ENCODE data around the gene C17orf50.

C17orf50 gene

DNA sequence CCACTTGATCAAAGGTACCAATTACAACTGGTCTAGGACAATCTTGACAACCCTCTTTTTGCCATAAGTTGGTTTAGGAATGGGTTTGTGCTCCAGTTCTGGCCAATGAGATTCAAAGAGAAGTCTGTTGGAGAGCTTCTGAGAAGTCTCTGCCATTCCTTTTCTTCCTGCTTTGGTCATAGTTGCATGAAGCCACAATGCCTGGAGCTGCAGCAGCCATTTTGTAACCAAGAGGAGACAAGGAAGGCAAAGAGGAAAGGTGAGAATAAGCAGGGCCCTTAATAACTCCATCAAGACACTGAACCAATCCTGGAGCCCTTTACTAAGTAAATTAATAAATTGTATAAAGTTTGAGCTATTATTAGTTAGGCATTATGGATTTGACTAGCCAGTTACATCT is 3.4 kb upstream of the C17orf50 start:
- DNase-seq: no peak

DNA sequence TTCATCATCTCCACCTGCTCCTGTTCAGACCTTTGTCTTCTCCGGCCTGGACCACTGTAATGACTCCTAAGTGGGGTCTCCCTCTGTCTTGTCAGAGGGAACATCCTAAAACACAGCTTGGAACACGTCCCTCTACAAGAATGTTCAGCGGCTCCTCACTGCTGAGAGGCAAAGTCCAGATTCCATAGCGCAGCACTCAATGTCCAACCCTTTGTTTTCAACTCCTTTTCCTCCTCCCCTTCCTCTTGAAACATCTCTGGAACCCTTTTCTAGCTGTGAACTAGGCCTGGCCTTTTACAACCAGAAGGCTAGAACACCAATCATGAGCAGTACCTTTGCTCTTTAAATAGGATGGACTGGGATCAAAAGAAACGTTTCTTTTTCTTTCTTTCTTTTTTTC is 914 bp downstream of the C17orf50 start:
- no peak for DNase-seq

DNA sequence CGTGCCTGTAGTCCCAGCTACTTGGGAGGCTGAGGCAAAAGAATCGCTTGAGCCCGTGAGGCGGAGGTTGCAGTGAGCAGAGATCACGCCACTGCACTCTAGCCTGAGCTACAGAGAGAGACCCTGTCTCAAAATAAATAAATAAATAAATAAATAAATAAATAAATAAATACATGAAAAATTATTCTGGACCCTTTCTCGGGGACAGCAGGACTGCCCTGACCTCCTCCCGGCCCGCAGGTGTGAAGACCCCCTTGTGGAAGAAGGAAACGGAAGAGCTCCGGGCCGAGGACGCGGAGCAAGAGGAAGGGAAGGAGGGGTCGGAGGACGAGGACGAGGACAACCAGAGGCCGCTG is 3.1 kb downstream of the C17orf50 start:
- no peak for DNase-seq

DNA sequence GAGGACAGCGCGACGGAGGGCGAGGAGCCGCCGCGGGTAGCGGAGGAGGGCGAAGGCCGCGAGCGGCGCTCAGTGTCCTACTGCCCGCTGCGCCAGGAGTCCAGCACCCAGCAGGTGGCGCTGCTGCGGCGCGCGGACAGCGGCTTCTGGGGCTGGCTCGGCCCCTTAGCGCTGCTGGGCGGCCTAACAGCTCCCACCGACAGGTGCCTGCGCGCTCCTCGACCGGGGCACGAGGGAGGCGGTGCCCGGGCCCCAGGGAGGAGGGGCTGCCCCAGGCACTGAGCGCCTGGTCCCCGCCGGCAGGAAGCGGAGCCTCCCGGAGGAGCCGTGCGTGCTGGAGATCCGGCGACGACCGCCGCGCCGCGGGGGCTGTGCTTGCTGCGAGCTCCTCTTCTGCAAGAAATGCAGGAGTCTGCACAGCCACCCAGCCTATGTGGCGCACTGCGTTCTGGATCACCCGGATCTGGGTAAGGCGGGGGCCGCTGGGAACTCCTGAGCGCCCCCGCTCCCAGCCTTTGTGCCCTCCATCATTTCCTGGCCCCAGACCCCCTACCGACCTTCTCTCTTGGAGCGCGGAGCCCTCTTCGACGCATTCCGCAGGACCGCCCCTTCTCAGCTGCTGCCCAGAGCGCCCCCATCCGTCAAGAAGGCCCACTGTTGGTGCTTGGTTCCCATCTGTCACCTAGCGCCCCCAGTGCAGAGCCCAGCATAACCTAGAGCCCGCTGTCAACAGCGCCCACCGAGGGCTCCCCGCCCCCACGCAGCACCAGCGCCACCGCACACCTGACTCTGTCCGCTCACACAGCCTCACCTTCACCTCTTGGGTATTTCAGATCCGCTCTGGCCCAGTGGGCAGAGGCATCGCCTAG is 3.7 kb downstream of the C17orf50 start:
- DNase-seq: peak; percentile 44

DNA sequence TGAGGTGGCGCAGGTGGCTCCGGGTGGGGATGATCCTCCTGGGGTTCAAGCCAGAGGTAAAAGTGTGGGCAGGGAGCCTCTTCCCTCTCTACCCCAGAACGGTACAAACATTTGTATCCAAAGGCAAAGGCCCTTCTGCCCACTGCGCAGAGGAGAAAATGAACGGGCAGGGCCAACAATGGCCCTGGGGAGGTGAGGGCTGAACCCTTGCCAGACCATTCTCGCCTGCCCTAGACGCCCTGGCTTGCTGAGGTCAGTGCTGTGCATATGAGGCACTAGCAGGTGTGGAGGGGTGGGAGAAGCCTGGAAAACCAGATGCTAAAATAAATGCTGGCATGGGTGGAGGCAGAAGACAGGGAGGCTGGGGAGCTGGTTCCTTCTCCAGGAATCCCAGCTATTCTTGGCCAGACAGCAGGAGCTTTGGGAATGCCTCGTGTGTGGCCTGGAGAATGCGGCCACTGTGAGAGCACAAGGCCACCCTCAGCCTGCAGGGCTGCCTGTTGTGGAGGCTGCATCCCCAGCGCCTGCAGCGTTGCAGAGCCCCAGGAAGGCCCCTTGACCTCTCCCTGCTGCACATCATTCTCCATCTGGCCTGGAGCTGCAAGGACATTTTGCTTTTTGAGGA is 4.5 kb downstream of the C17orf50 start:
- DNase-seq: no peak

DNA sequence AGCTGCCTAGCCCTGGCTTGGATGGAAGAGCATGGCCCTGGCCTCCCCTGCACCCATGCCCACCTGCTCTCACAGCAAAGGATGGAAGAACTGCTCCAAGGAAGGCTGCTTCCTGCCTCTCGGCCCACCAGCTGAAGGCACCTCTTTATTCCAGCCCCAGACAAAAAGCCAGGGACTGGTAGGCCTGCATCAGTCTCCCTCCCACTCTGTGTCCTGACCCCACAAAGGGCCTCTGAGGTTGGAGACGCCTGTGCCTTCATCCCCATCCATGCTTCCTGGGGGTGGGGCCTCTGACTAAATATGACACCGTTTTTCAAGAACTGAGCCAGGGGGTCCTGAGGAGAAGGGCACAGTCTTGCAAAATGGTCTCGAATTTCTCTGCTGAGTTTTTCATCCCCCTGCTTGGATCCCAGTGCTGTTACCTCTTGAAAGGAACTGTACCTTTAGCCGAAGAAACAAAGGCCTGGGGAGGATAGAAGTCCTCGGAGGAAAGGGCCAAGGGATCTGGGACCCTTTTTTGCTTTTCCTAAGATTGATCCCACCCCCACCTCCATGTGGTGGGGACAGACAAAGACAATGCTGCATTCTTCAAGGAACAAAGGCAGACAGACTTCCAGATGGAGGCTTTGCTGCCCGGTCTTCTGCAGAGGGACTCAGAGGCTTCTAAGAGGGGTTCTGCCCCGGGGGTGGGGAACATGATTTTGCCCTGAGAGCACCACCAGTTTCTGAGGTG is 5.2 kb downstream of the C17orf50 start:
- no peak for DNase-seq

DNA sequence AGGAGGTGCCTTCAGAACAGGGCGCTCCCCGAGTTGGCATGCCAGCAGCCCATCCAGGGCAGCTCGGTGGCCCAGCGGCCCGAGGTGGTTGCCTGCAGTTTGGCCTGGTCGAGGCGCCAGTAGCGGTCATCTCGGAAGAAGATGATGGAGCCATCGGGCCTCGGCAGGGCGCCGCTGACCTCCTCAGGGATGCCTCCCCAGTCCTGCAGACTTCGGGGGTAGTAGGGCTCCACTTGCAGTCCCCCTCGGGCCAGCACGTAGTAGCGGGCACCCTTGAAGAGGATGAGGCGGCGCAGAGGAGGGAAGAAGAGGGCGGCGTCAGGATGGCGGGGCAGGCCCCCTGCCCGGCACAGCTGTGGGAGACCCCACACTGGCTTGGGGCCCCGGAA is 5.8 kb downstream of the C17orf50 start:
- DNase-seq: no peak

DNA sequence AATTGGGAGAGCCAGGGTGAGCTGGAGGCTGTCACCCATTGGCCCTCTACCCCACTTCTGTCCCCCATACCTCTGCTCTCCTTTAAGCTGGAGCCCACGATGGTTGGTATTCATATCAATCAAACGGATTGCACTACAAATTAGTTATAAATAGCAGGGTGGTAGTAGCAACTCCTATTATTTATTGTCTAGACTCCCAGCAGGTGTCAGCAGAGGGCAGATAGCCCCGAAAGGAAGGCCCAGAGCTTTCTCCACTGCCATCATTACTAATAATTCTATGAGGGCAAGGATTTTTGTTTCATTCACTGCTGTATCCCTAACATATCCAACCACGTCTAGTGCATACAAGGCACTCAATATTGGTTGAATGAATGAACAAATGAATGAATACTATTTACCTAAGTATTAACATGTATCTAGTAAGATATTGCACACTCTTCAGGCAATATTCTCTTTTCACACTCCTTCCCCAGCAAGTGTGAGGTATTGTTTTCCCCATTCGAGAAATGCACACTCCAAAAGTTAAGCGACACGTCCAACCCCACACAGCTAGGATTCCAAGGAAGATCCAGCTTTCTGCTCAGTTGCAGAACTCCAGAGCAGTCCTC is 6.3 kb downstream of the C17orf50 start:
- no peak for DNase-seq

DNA sequence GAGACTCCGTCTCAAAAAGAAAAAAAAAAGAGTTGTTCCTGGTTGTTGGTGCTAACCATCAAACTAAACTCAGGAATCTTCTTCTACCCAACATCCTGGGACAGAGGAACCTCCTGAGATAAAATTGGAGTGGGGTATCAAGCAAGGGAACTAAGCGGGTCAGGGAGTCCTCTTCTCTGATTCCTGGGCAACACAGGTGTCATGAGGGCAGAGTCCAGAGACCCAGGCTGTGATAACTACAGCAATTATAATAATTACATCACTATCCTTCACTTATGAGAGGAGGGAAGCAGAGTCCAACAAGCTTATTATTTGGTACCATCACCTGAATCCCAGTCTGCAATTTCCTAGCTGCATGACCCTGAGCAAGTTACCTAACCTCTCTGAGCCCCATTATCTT is 8.1 kb downstream of the C17orf50 start:
- no peak for DNase-seq

DNA sequence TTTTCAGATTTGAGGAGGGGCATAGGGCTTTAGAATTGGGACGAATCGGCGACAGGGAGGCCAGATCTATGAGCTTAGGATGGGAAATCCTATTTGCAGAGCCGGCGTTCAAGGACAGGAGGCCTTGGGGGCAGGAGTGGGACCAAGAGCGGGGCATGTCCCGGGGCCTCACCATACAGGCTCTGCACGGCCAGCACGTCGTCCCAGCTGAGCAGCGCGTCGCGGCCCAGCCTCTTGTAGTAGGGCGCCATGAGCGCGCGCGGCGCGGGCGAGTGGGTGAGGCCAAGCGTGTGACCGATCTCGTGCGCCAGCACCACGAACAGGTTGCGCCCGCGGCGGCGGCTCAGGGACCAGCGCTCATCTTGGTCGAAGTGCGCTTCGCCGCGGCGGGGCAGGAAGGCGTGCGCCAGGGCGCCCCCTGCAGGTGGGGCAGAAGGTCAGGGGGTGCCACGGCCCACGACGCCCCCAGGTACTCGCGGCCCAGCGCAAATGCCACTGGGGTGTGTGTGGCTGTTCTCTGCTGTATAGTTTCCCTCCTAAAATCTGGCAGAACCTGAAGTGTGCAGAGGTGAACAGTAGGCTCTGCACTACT is 9.3 kb downstream of the C17orf50 start:
- DNase-seq: no peak

DNA sequence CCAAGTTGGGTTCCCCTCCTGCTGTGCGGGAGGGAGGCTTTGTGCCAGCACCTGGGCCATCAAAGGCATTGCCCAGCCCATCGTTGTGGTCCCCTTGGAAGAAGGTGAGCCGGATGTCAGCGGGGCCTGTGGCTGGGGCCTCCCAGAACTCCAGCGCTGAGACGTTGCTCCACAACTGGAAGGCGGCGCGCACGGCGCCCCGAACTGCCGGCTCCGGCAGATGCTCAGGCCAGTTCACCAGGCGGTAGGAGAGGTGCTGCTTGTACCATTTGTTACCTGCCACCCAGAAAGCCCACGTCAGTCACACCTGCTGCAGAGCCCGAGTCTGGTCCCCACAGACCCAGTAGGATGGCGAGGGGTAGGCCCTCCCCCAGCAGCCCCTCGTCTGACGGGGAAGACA is 12.4 kb downstream of the C17orf50 start:
- DNase-seq: no peak

DNA sequence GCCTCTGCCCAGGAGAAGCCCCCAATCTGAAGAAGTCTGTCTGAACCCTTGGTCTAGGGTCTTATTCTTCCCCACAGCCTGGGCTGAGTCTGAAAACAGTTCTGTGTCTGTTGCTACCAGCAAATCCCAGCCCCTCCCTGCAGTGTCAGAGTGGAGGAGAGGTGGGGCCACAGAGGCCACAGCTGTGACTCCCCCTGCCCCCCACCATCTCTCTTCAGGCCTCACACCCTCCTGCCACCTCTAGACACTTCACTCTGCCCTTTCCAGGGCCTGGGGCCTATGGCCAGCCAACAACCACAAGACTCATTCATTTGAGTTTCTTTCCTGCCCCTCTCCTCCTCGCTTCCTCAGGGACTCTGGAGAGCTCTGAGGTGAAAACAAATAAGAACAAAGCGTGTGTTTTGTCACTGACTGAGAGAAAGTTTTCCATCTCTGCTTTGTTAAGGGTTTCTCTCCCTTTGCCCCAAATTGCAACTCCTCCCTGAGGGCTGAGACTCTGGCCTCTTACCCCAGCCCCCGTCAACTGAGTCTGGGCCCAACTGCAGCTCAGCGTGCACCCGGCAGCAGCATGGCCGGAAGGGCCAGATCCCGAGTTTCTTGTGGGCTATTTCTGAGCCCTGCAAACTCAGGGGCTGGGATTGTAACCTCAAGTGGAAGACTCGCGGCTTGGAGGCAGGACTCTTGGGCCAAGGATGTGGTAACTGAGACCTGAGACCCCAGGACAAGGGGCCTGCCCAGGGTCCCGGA is 13.2 kb downstream of the C17orf50 start:
- DNase-seq: no peak

DNA sequence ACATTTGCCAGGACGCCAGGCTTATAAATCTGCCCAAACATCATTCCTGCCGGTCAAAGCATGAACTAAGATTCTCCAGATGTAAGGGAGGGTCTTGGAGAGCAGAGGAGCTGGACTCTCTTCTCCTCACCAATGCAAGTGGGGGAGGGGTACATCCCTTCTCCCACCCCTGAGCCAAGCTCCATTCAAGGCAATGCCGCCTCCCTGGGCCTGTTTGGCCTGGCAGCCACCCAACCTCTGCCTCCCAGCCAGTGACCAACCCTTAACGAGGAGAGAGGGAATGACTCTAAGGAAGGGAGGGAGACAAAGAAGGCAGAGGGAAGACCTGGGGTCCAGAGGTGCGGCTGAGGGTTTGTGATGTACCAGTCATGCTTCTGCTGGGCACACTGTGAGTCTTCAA is 13.8 kb downstream of the C17orf50 start:
- no peak for DNase-seq

DNA sequence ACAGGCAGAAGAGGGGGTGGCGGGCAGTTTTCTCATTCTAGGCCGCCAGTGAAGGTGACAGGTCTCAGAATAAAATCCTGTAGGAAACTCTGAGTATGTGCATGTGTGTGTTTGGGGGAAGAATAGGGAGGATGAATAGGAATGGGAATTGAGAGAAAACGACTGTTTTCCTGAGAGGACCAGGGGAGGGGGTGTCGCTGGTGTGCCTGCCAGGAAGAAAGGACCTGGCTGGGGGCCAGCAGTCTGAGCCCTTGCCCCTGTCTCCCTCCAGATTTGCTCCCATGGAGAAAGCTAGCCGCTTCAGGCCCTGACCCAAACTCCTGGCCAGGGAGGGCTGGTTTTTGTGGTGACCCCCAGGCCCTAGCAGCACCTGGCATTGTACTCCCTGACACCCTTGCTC is 14.4 kb downstream of the C17orf50 start:
- DNase-seq: no peak

DNA sequence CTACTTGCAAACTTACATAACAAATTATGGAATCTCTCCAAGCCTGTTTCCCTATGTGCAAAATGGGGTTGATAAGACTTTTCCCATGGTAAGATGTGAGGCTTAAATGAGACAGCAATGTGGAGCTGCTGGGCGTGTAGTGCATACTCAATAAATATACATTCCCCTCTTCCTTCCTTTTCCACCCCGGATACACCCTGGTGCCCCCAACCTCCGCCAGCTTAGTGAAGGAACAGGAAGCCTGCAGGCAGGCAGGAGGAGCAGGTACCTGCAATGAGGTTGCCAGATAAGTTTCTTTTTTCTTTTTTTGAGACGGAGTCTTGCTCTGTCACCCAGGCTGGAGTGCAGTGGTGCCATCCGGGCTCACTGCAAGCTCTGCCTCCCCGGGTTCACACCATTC is 14.9 kb downstream of the C17orf50 start:
- DNase-seq: no peak

DNA sequence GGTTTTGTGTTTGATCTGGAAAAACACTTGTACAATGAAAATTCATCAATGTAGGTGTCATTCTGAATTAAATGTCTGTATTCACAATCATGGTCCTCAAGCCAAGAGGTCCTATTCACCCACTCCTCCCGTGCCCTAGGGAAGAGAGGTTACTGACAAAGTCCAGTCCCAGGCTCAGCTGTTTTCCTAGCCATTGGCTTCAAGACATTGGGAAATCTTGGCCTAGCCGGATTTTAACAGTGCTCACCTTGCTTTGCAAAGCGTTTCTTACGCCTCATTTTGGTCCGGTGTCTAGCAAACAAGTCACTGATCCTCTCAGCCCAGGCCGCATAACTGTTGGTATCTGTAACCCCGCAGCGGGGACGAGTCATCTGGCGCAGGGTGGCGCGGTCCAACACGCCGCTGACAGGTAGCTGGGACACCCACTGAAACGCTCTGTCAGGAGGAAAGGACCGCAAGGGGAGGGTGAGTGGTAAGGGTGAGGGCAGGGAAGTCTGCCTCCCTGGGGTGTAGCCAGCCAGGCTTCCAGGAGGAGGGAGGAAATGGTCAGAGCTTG is 18.0 kb downstream of the C17orf50 start:
- no peak for DNase-seq

DNA sequence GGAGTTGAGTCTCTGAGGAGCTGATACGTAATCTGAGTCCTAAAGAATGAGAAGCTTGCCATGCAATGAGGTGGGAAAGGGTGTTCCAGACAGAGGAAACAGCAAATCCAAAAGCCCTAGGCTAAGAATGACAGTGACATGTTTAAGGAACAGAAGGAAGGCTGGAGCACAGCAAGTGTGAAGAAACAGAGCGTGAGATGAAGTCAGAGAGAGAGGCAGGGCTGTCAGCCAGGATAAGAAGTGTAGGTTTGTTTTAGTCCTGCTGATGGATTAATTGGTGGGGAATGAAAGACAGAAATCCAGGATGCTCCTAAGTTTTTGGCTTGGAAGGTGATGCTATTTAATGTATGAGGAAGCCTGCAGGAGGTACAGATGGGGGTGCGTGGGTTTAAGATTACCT is 20.3 kb downstream of the C17orf50 start:
- DNase-seq: no peak

DNA sequence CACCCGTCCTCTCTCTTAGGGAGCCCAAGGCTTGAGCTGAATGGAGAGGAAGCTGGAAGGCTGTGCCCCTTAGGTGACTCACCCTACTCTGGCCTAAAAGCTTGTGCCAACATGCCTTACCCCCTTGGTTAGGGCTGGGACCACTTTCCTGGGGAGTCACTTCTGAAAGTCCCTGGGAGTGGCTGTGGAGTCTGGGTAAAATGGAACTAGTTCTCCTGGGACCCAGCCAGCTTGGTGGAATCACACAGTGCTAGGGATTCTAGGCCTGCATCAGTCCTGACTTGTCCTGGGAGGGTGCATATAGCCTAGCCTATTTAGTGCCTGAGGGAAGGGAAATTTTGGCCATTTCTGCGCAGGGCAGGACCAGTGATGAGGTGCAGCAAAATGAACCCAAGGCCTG is 24.2 kb downstream of the C17orf50 start:
- no peak for DNase-seq

DNA sequence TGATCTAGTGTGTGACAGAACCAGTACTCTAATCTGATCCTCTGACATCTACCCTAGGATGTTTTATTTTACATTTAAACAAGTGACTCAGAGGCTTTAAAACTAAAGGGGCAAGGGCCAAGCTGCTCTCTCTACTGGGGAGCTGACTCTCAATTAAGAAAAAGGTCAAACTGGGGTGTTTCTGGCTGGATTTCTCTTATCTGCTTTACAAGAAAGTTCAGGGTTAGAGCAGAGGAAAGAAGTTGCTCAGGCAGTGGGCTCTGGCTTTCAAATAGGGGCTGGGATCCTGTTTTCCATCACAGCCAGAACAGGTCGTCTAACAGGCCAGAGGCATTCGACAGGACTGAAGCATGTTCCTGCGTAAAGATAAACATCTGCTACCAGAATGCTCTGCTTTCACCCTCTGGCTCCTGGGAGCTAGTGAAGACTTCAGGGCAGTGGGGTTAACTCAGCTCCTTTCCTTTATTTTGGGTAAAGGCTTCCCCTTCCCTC is 26.3 kb downstream of the C17orf50 start:
- DNase-seq: no peak

DNA sequence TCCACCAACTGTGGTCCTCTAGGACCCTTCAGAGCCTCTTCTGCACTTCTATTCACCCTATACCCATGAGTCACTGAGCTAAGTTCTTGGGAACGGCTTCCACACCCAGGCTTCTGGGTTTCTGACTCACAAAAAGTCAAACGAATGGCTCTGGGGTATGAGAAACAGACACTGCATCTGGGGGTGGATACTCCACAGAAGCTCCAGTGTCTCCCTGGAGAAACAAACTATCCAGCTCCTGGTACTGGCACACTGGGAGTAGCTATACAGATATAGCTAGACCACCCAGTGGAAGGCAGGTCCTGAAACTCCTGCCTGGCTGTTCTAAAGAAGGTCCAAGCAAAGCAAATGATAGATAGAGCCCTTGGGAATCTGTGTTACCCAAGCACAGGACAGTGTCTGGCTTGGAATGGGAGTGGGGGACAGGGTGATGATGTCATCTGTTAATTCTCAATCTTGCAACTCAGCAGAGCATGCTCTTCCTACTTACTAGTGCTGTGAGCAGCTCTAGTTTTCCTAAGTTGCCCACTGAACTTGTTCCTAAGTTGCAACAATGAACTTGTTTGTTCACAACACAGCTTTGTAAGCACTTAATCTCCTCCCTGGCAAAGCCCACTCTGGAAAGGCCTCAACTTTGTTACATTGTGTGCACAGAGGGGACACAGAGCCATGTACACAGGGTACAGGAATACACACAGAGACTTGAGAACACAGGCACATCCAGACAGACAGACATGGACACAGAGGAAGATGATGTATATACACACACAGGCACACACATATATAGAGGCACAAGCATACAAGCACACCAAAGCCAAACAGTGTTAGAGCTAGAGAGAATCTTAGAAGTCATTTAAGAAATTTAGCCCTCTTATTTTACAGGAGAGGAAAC is 28.0 kb downstream of the C17orf50 start:
- DNase-seq: no peak

DNA sequence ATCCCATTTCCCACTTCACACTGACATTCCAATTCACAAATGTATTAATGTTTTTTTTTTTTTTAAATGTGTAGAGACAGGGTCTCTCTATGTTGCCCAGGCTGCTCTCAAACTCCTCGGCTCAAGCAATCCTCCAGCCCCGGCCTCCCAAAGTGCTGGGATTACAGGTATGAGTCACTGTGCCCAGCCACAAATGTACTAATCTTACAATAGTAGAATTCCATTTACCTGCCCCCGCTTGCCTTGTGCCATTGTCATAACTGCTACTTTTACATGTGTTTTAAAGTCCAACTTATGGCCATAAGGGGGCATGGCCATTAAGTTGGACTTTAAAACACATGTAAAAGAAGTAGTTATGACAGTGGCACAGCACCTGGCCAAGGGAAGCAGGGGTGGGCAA is 30.2 kb downstream of the C17orf50 start:
- DNase-seq: no peak

Data from NCI-H446 treated with DMSO at 0.1 percent for 48 hours (cell line).